Stimulated activated CD8-positive, alpha-beta memory T cell treated with anti-CD3 and anti-CD28 coated beads, Interleukin-7, amount 100 ng/mL, for 4 hours (primary cell): ENCODE results near the gene ELAVL1.

Source experiments
- DNase-seq, 2 donors: peaks; one replicate each; pipeline ENCODE4 v3.0.0-alpha.2; 2020; ENCODE audit warnings: low read depth in 2 of 2

The ELAVL1 gene

DNA sequence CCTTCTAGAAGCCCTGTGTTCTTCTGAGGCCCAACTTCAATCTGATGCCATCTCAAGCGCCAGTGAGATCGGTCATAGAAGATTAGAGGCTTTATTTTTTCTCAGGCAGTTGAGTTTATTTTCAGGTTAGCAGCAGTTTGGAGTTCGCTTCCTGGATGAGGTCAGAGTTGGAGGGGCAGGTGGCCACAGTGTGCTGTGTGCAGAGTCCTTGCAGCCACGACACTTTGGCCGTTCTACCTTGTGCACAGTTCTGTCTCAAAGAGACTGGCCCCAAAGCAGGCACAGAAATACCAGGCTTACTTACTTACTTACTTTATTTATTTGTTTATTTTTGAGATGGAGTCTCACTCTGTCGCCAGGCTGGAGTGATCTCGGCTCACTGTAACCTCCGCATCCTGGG, 15.9 kb upstream of the ELAVL1 start:
- no peak for DNase-seq

DNA sequence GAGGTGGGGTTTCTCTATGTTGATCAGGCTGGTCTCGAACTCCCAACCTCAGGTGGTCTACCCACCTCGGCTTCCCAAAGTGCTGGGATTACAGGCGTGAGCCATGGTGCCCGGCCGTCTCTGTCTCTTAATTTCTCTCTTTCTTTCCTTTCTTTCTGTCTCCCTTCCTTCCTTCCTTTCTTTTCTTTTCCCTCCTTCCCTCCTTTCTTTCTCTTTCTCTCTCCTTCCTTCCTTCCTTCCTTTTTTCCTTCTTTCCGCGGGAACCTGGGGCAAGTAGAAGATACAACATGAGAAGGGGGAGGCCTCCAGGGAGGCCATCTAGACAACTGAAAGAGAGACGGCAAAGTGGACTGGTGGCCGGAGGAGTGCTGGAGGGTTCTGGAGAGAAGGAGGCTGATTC, 15.2 kb upstream of the ELAVL1 start:
- no peak for DNase-seq

- no peak for DNase-seq
These were observed 12.4 kb upstream of the ELAVL1 start for GRCh38 chr19:8017808-8018207.

DNA sequence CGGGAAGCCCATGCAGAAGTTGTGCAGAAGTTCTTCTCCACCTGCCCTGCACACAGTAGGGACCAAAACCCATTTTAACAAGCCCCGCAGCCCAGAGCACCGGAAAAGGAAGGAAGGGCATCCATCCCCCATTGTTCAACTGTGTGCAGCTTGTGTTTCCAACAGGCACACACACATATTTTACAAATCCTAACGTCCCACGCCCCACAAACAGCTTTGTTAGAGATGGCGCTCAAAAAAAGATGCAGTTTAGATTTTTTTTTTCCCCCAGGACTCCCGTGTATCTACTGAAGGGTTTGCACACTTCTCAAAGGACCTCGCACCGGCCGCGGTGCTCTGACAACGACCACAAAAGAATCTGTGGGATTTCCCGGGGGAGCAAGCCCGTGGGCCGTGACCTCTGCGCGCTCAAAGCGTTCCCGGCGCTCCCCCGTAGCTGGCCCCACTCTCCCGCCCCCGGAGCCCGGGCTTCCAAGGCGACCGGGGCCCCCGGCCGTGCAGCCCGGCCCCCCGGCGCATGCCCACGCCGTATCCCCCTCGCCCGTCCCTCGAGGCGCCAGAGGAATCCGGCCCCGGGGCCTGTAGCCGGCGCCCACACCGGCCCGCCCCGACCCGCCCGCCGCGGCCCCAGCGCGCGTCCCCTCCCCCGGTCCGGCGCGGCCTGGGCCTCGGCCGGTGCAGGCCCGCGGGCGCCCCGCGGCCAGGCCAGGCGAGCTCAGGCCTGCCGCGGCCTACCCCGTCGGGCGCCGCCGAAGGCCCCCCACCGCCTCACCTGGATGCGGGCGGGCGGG, 523 bp downstream of the ELAVL1 start:
- DNase-seq: peak in 1 of 2 donors; percentile 25

GRCh38 chr19:8004001-8004400, 1.4 kb downstream of the ELAVL1 start:
- DNase-seq: no peak

GRCh38 chr19:8001995-8002849, 3.2 kb downstream of the ELAVL1 start:
- DNase-seq: peak; percentile 41 to 56

GRCh38 chr19:8001651-8001994, 3.8 kb downstream of the ELAVL1 start:
- no peak for DNase-seq

DNA sequence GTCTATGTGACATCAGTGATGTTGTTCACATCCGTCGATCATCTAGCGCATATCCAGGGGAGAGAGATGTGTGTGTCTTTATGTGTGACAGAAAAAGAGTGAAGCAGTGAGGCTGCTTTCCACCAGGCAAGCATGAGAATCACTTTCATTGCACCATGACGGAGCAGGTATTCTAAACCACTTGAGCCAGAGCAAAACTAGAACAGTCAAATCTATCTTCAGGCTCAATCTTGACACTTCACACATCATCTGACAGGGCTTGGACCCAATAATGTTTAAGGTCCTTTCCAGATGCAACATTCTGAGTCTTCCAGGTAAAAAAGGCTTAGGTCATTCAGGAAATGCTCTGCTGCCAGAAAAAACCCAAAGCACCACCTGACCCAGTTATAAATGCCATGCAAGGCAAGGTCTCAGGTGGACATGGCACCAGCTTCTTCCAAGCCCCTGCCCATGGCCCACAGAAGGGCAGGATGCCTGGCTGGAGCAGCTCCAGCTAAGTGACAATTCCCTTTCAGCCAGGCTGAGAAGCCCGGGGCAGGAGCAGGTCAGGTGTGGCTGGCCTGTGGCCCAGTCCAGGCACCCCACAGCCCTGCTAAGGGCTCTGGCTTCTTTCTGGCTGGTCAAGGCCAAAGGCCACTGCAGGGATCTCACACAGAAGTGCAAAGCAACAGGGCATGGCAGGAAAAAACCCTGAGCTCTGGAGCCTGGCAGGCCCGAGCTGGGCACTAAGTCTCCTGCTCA, 5.0 kb downstream of the ELAVL1 start:
- no peak for DNase-seq

DNA sequence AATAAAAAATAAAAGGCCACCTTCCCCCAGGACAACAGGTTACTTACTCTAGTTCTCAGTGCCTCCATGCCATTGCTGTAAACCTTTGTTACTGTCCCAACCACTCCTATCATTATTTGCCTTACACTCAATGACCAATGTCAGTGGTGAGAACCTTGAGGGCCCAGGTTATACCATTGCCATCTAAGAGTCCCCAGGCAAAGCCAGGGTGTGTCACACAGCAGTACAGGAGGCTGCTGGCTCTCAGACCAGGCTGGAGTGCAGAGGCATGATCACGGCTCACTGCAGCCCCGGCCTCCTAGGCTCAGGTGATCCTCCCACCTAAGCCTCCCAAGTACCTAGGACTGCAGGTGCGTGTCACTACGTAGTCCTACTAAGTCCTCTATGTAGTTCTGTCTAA, 6.1 kb downstream of the ELAVL1 start:
- no peak for DNase-seq

DNA sequence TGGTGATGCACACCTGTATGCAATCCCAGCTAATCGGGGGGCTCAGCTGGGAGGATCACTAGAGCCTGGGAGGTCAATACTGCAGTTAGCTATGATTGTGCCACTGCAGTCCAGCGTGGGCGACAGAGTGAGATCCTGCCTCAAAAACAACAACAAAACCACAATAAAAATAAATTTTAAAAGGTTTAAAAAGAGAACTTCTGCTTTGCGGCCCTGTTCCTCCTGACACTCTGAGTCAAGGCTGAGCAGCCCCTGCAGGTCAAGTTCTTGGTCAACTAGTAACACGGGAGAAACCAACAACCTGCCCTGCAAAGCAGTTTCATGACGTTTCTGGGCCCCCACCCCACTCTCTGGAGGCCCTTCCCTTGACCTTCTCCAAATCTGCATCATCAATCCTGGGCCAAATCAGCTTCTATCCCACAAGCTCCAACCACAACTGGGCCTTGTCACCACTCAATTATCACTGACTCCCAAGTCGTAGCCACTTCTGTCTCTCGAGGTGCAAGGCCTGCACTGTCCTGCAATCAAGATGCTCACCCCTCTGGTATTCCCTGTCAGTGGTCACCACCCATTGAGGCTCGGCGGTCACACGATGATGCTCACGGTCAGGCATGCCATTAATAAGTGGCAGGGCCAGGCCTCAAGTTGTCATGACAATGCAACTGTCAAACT, 7.5 kb downstream of the ELAVL1 start:
- no peak for DNase-seq

DNA sequence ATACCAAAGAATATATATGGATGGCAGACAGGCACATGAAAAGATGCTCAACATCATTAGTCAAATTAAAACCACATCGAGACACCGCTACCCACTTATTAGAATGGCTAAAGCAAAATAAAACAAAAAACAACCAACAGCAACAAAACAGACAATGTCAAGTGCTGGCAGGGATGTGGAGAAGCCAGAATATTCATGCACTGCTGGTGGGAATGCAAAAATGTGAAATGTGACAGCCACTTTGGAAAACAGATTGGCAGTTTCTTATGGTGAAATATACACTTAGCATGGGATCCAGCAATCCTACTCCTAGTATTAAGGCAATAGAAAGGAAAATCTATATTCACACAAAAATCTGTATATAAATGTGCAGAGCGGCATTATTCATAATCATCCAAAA, 8.6 kb downstream of the ELAVL1 start:
- DNase-seq: no peak

DNA sequence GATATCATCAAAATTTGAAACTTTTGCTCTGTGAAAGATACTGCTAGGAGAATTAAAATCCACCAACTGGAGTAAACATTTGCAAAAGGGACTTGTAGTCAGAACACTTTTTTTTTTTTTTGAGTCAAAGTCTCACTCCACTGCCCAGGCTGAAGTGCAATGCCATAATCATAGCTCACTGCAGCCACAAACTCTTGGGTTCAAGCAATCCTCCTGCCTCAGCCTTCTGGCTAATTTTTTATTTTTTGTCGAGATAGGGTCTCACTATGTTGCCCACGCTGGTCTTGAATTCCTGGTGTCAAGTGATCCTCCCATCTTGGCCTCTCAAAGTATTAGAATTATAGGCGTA, 9.7 kb downstream of the ELAVL1 start:
- DNase-seq: no peak

DNA sequence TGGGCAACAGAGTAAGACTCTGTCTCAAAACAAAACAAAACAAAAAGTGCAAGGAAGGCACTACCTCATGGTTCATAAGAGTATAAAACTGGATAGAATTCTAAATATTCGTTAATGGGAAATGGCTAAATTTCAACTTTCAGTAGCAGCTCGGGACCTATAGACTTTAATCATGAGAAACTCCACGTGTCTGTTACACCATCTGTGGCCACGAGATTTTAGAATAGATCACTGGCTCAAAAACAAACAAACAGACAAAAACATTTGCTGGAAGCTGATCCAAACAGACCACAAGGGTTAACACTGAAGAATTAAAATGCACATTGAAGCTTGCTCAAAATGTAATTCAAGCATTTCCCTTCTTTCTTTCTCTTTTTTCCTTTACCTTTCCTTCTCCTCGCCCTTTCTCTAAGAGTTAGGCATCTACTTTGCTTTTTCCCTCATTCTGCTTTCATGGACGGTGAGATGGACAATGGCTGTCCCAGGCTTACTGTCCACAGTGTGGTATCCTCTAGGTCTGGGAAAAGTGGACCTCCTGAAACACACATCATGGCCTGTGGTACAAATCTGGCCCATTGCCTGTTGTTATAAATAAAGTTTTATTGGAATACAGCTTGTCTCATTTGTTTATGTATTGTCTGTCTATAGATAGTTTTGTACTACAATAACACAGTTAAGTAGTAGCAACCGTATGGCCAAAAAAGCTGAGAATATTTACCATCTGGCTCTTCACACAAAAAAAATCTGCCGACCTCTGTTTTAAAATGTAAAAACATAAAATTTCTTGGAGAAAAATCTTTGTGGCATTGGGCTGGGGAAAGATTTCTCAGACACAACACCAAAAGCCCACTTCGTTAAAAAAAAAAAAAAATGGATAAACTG, 10.3 kb downstream of the ELAVL1 start:
- no peak for DNase-seq

- no peak for DNase-seq
These were observed 11.3 kb downstream of the ELAVL1 start for GRCh38 chr19:7994114-7994513.

DNA sequence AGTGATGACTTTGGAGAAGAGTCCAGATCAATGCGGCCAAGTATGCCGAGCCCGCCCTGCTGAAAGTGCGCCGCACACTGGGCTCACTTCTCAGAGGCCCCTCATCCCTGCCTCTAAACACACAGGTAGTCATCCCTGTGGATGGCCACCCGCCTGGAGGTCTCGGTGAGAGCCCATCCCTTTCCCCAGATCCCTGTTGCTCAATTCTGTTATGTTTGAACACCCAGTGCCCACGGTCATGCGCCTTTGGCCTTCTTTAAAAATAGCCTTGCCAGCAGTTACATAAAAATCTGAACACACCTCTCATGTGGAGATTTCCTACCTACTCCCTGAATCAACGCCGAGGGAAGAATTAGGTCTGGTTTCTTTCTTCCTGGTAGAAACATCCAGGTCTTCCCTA, 11.9 kb downstream of the ELAVL1 start:
- DNase-seq: no peak

GRCh38 chr19:7992575-7992974, 12.9 kb downstream of the ELAVL1 start:
- DNase-seq: no peak

DNA sequence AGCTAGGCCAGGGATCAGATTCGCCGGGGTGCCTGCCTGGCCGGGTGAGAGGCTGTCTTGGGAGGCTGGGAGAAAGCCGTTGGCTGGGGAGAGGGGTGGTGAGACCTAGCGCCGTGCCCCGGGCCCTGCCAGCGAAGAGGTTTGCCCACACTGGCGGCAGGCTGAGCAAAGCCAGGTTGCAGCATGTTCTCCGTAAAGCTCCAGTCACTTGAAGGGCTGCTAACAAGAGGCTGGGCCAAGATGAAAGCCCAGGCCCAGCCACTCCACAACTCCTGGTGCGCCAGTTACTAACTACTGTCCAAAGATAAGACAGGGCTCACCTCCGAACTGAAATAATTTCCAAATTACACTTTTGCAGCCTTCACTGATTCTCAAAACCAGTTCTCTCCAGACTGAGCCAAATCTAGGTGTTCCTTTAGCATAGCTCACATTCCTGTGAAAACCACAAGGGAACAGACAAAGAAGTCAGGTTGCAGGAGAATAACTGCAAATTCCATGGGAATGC, 16.3 kb downstream of the ELAVL1 start:
- no peak for DNase-seq

- DNase-seq: no peak
These were observed 17.1 kb downstream of the ELAVL1 start for GRCh38 chr19:7988307-7988706.

- DNase-seq: no peak
These were observed 18.2 kb downstream of the ELAVL1 start for GRCh38 chr19:7987114-7987768.
